Measurements from ENCODE around the gene TLE6.
"Not testable (repeated sequence)": the region's sequence is repeated elsewhere in the genome, so short reads cannot be mapped to it uniquely, and the experiment has no call there.

TLE6 gene

GRCh38 chr19:2977001-2977745 lies at the start of gene TLE6:
Gene TLE6, plus strand, starts transcription at chr19:2977564. Its CDS starts 670 bp downstream, at chr19:2978234.
- peak; percentile 95 for DNase-seq

- no peak for DNase-seq
These were observed 43.9 kb upstream of the TLE6 start for GRCh38 chr19:2933490-2933910.

DNA sequence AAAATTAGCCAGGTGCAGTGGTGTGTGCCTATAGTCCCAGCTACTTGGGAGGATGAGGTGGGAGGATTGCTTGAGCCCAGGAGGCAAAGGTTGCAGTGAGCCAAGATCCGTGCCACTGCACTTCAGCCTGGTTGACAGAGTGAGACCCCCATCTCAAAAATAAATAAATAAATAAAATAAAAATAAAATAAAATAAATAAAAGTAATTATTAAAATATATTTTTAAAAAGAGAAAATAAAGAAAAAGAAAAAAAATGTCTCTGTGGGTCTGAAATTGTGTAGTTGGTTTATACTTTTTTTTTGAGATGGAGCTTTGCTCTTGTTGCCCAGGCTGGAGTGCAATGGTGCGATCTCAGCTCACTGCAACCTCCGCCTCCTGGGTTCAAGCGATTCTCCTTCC lies 41.5 kb upstream of the TLE6 start:
- not testable (repeated sequence) for DNase-seq

- DNase-seq = no peak
These were observed 34.3 kb upstream of the TLE6 start for GRCh38 chr19:2942928-2943640.

DNA sequence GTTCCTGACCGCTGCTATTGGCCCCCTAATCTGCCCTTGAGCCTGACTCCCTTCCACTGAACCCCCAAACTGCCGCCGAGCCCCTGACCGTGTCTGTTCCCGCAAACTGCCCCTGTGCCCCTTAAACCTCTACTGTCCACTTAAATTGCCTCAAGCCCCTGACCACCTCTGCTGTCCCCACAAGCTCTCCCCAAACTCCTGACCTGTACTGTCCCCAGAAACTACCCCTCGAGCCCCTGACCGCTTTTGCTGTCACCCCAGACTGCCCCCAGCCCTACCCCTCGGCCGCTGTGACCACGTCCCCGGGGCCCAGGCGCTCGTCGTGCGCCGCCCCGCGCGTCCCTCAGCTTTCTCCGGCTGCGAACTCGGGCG lies 33.0 kb upstream of the TLE6 start:
- no peak for DNase-seq

- peak; percentile 99 for DNase-seq
These were observed 32.4 kb upstream of the TLE6 start, which contains the start of gene ZNF77 for GRCh38 chr19:2944775-2945574. Gene ZNF77, minus strand, starts transcription at chr19:2944971. Its CDS starts 131 bp downstream, at chr19:2944840.

DNA sequence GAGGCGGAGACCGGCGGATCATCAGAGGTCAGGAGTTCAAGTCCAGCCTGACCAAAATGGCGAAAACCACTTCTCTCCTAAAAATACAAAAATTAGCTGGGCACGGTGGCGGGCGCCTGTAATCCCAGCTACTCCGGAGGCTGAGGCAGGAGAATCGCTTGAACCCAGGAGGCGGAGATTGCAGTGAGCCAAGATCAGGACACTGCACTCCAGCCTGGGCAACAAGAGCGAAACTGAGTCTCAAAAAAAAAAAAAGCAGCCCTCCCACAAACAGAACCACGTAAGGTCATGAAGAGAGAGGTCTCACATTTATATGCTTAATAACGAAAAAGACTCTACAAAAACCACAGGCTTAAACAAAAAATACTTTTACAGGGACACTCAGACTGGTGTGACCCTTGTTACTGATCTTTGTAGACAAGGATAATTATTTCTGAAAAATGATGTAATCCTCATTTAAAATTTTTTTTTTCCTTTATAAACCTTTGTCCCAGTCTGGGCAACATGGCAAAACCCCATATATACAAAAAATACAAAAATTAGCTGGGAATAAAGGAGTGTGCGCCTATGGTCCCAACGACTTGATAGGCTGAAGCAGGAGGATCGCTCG lies 31.7 kb upstream of the TLE6 start:
- no peak for DNase-seq

DNA sequence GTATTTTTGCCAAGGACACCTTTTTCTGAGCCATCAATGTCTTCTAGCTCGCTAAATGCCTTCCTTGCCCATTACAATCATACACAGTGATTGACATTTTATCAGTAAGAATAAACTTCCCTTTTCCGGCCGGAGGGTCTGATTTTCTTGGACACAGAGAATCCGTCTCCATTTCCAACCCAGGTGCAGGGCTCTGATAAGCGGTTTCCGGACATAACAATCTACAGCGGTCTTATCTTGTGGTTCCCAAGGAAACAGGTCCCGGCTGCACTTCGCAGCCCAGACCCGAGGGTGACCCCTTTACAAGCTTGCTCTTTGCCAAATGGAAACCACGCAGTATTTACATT lies 27.5 kb upstream of the TLE6 start:
- no peak for DNase-seq

DNA sequence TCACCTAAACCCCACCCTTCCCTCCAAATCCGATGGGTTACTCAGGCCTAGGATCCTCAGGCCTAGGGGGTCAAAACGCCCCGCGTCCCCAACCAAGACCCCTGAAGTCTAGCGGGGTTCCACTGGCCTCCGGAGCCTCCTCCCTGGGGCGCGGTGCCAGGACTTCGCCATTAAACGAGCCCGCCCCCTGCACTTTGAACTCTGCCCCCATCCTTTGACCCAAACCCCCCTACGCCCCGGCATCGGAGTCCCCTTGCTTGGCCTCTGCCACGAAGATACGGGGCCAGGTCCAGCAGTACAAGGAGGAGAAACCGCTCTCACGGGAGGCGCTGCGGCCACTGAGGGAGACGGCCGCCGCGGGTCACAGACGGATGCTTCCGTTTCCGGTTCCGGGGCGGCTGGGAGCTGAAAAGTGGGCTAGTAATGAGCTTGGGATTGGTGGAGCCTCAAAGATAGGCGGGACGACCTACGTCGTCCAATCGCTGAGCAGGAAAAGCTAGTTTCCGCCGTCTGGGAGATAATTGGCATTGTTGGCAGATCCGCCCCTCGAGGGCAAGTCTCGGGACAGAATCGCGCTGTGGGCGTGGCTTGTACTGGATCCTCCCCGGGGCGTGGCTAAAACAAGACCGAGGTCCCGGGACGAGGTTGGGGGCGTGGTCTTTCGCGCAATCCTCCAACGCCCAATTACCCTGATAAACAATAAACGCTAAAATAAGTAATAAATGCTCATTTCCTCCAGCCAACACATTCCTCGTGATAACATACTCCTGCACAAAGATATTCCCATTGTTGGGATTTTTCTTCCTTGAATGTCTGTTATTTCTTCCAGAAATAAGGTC lies 26.9 kb upstream of the TLE6 start:
- peak; percentile 100 for DNase-seq

- DNase-seq = no peak
These were observed 24.3 kb upstream of the TLE6 start for GRCh38 chr19:2952953-2953481.

- DNase-seq = no peak
These were observed 20.2 kb upstream of the TLE6 start for GRCh38 chr19:2957160-2957559.

- no peak for DNase-seq
These were observed 17.2 kb upstream of the TLE6 start for GRCh38 chr19:2960120-2960519.

GRCh38 chr19:2962018-2962670 lies 15.2 kb upstream of the TLE6 start:
- DNase-seq = peak; percentile 57

DNA sequence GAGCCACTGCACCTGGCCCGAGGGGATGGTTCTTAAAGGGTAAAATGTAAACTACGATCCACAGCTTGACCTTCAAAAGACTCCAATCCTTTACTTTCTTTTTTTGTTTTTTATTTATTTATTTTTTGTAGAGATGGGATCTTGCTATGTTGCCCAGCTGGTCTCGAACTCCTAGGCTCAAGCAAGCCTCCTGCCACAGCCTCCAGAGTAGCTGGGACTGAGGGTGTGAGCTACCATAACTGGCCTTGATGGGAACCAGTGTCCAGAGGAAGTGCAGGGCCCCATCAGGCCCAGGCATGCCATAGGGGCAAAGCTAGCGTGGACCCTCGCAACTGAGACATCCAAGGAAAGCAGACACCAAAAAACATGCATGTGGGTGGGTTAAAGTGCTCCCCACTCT lies 14.2 kb upstream of the TLE6 start:
- no peak for DNase-seq

GRCh38 chr19:2963631-2964030 lies 13.7 kb upstream of the TLE6 start:
- not testable (repeated sequence) for DNase-seq

- DNase-seq = no peak
These were observed 12.5 kb upstream of the TLE6 start for GRCh38 chr19:2964874-2965273.

- DNase-seq = no peak
These were observed 9.4 kb upstream of the TLE6 start for GRCh38 chr19:2967972-2968371.

GRCh38 chr19:2969104-2969504 lies 8.3 kb upstream of the TLE6 start:
- DNase-seq = no peak

- no peak for DNase-seq
These were observed 7.0 kb upstream of the TLE6 start for GRCh38 chr19:2970201-2970835.

DNA sequence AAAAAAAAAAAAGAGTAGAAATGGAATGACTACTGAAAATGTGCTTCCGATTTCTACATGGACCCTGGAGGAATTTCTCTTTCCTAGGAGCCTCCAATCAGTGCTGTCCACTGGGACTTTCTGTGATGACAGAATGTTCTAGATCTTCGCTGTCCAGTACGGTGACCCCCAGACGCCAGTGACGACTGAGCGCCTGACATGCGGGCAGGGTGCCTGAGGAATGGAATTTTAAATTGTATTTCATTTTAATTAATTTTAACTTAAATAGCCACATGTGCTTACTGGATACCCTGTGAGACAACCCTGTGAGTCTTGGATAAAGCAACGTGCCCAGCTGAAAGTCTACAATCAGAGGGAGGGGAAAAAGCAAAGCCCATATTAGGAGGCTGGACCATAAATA lies 4.1 kb upstream of the TLE6 start:
- DNase-seq = no peak
